GM19193 (cell line): ENCODE results near the gene MMRN2.

Experiments used
- POLR2A ChIP-seq: IDR thresholded peaks from 4 replicates; pipeline ENCODE4 v1.6.1; 2011; ENCODE audit not compliant: insufficient read depth, insufficient read length; ENCODE audit errors: extremely low read depth

MMRN2 gene

GRCh38 chr10:86957471-86958115, at the start of gene MMRN2:
MMRN2 (minus strand) TSS chr10:86957615; CDS start chr10:86957541, 74 bp downstream.
- TF ChIP-seq POLR2A: no peak

DNA sequence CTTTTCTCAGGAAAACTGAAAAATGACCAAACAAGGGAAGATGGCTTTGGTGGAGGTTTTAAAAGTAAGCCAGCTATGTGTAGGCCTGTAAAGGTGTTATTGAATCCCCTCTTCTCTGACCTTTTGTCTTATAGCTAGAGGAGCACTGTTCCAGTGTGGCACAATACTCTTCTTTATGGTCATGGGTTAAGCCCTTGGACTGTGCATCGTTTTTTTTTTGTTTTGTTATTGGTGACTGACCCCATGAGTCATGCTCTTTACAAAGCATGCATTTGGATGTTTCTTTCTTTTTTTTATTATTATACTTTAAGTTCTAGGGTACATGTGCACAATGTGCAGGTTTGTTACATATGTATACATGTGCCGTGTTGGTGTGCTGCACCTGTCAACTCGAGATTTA, 43.1 kb upstream of the MMRN2 start:
- no peak for TF ChIP-seq POLR2A

GRCh38 chr10:86992929-86993328, 35.5 kb upstream of the MMRN2 start:
- no peak for TF ChIP-seq POLR2A

DNA sequence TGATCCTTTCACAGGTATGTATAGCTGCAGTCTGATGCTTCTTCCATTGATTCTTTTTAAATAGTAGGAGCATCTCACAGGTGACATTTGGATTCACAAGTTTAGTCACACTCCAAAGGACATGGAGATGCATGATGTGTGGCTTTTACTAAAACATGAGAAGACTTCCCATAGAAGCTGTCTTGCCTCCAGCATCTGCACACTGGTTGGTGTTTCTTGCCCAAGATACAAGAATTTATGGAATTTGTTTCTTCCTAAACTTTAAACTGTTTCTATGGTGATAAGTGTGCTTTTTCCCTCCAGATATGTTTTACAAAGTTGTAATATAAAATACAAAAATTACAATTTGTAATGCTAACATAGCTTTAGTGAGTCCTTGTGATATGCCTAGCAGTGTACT, 35.0 kb upstream of the MMRN2 start:
- TF ChIP-seq POLR2A: no peak

- no peak for TF ChIP-seq POLR2A
These were observed 31.1 kb upstream of the MMRN2 start for GRCh38 chr10:86988520-86988919.

DNA sequence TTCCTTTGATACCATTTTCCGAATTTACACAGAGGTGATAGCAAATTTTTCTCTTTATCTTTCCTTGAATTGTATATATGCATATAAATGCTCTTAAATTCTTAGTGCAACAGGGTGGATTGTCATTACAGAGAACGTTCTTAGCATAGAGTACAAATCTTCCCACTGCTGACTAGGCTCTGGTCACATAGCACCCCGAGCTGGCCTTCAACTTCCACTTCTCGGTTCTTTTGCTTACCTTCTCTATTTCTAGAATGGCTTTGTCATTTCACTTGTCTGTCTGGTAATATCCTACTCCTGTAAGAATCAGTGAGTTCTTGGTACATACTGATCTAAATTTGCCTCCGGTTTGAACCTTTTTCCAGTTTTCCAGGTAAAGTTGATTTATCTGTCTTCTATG, 24.3 kb upstream of the MMRN2 start:
- no peak for TF ChIP-seq POLR2A

DNA sequence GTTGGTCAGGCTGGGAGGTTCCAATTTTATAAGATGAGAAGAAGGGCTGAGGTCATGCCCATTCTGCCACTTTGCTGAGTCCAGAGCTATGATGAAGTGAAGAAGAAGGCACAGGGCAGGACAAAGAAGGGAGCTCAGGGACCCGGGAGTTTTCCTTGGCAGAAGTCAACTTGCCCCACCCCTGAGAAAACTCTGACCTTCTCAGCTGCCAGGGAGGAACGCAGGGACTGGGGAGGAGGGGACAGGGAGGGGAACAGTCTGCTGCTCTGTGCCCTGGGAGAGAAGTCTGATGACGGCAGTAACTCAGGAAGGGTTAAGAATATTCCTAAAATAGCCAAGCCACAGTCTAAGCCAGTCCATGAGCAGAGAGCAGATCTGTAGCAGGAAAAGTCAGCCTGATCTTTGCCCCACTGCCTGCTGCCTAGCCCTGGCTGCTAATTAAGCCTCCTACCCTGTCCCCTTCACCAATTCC, 22.6 kb upstream of the MMRN2 start:
- TF ChIP-seq POLR2A: no peak

- TF ChIP-seq POLR2A: no peak
These were observed 21.9 kb upstream of the MMRN2 start for GRCh38 chr10:86979296-86979818.

DNA sequence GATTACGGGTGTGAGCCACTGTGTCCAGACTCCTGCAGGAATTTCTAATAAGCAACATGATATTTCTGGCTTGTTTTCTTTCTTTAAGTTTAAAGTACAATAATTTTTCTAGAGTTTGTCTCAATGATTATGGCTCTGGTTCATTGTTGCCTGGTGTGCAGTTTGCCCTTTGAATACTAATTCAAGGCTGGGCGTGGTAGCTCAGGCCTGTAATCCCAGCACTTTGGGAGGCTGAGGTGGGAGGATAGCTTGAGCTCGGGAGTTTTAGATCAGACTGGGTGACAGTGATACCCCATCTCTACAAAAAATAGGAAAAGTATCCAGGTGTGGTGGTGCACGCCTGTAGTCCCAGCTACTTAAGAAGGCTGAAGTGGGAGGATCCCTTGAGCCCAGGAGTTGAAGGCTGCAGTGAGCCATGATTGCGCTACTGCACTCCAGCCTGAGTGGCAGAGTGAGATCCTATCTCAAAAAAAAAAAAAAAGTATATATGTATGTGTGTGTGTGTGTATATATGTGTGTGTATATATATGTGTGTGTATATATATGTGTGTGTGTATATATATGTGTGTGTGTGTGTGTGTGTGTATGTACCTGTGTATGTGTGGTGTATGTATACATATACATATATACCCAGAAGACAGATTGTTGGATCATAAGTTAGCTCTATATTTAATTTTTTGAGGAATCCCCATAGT, 19.1 kb upstream of the MMRN2 start:
- no peak for TF ChIP-seq POLR2A

DNA sequence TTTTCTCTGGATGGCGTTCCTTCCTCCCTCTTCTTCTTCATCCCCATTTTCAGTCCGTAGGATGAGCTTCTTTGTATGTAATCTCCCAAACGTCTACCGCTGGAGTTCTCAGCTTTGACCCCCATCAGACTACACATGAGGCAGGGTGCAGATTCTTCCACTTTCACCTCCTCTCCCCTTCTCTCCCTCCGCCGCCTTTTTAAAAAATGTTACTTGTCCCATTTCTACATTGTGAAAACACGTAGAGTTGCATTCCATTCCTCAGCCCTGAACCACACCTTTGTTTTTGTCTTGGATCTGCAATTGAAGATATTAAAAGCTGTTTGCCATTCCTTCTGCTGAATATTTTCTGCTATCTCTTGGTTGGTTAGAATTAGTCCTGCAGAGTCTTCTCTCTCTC, 17.1 kb upstream of the MMRN2 start:
- no peak for TF ChIP-seq POLR2A

GRCh38 chr10:86972613-86973380, 15.4 kb upstream of the MMRN2 start:
- TF ChIP-seq POLR2A: no peak

DNA sequence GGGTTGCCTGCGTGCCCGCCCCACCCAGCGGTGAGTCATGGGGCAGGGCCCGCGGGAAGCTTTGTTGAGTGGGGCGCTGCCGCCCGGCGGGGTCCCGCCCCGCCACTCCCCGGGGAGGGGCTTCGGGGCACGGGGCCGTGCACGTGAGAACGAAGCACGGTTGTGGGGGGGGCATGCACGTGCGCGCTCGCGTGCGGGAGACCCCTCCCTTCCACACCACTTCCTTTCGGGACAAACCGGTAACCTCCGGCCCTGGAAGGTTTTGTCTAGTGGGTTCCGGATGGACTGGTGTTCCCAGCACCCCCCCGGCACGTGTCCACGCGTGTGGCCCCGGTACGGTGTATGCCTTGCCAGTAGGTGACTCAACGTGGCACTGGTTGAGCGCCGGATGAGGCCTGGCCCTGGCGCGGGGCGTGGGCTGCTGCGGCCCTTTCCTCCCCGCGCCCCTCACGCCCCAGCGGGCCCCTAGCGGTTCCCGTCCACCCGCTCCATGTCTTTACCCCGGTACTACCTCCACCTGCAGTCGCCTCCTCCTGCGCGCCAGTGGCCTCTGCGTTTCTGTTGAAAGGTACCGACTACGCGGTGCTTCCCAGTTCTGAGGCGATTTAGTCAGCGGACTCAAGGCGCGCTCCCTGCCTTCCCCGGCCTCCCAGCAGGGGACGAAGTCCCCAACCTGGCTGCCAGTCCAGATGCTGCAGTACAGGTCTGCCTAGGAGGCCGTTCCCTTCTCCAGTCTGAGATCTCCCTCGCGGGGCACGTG, 14.0 kb upstream of the MMRN2 start:
- TF ChIP-seq POLR2A: peak; percentile 53

GRCh38 chr10:86970982-86971231, 13.5 kb upstream of the MMRN2 start:
- peak; percentile 86 for TF ChIP-seq POLR2A

GRCh38 chr10:86970162-86970981, 13.0 kb upstream of the MMRN2 start:
- TF ChIP-seq POLR2A: no peak

DNA sequence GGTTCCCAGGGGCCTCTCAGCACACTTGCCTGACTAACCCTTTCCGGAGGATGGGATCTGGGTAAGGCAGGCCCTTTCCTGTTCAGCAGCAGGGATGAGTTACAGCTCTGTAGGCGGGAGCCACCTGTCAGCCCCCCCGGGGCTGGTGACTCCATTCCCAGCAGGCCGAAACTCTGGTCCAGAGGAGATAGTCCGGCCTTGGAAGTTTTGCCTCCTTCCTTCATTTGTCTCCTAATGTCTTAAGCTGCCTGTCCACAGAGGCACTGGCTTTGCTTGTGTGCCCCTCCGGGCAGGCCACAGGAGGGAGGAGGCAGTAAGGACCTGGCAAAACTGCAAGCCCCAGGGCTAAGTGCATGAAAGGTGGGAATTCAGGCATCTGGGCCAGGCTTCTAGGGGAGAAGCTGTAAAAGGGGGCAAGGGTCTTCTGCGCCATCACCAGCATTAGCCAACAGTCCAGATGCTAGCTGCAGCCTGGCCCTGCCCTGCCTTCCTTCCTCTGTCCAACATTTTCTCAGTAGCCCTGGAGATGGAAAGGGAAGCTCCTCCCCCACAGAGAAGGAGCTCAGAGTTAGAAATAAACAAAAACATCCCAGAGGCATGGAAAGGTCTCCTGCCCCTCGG, 12.1 kb upstream of the MMRN2 start:
- TF ChIP-seq POLR2A: no peak

- TF ChIP-seq POLR2A: no peak
These were observed 11.6 kb upstream of the MMRN2 start for GRCh38 chr10:86968994-86969355.
